HG02885 (cell line): Measurements from ENCODE around the gene APOC4.
"Not testable (repeated sequence)": the region's sequence is repeated elsewhere in the genome, so short reads cannot be mapped to it uniquely, and the experiment has no call there.

Experiments used
- ATAC-seq: cut with Tn5 transposase; IDR thresholded peaks from one replicate; pipeline ENCODE4 v1.9.1; 2021; ENCODE audit warnings: mild to moderate bottlenecking; ENCODE audit not compliant: unreplicated experiment, poor library complexity

Gene APOC4

DNA sequence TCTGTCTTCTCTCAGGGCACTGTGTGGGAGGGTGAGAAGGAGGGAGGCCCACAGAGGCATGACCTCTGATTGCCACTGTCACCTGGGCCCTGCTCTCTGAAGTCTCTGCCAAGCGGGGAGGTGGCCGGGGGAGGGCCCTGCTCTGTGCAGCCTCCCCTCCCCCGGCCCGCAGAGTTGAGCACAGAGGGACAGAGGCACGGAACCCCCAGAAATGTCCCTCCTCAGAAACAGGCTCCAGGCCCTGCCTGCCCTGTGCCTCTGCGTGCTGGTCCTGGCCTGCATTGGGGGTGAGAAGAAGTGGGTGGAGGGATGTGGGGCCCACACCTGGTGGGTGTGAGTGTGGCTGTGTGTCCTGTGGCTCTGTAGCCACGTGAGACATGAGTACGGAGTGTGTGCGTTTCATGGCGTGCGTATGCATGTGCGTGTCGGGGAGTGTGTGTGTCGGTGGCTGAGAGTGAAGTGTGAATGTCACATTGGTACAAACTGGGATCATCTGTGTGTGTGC, at the start of gene APOC4:
TSS of gene APOC4 (plus strand) at position 171 of the 505 bp plus-strand sequence. CDS start at position 212, 41 bp downstream.
- no peak for ATAC-seq

- ATAC-seq, result no peak
Measured at GRCh38 chr19:44892932-44893331, 49.1 kb upstream of the APOC4 start.

- ATAC-seq, result no peak
Measured at GRCh38 chr19:44893332-44894051, 48.5 kb upstream of the APOC4 start.

DNA sequence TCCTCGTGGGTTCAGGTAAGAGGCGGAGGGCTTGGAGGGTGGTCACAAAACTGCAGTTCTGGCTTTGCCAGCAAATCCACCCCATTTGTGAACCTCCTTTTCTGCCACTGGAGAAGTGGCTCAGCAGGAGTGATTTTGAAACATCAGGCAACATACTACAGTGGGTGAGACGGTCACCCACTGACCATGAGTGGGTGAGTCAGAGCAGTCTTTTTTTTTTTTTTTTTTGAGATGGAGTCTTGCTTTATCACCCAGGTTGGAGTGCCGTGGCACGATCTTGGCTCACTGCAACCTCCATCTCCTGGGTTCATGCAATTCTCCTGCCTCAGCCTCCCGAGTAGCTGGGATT, 48.0 kb upstream of the APOC4 start:
- ATAC-seq, result no peak

- ATAC-seq, result no peak
Measured at GRCh38 chr19:44894946-44895345, 47.1 kb upstream of the APOC4 start.

GRCh38 chr19:44897835-44898234, 44.2 kb upstream of the APOC4 start:
- ATAC-seq, result no peak

GRCh38 chr19:44900328-44901244, 41.5 kb upstream of the APOC4 start:
- ATAC-seq, result no peak

- ATAC-seq, result no peak
Measured at GRCh38 chr19:44903216-44903601, 38.8 kb upstream of the APOC4 start.

DNA sequence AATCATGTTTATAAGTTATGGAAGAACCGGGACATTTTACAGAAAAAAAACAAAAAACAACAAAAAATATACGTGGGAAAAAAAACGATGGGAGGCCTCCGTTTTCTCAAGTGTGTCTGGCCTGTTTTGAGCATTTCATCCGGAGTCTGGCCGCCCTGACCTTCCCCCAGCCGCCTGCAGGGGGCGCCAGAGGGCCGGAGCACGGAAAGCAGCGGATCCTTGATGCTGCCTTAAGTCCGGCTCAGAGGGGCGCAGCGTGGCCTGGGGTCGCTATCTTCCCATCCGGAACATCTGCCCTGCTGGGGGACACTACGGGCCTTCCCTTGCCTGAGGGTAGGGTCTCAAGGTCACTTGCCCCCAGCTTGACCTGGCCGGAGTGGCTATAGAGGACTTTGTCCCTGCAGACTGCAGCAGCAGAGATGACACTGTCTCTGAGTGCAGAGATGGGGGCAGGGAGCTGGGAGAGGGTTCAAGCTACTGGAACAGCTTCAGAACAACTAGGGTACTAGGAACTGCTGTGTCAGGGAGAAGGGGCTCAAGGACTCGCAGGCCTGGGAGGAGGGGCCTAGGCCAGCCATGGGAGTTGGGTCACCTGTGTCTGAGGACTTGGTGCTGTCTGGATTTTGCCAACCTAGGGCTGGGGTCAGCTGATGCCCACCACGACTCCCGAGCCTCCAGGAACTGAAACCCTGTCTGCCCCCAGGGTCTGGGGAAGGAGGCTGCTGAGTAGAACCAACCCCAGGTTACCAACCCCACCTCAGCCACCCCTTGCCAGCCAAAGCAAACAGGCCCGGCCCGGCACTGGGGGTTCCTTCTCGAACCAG, 38.2 kb upstream of the APOC4 start:
- no peak for ATAC-seq

DNA sequence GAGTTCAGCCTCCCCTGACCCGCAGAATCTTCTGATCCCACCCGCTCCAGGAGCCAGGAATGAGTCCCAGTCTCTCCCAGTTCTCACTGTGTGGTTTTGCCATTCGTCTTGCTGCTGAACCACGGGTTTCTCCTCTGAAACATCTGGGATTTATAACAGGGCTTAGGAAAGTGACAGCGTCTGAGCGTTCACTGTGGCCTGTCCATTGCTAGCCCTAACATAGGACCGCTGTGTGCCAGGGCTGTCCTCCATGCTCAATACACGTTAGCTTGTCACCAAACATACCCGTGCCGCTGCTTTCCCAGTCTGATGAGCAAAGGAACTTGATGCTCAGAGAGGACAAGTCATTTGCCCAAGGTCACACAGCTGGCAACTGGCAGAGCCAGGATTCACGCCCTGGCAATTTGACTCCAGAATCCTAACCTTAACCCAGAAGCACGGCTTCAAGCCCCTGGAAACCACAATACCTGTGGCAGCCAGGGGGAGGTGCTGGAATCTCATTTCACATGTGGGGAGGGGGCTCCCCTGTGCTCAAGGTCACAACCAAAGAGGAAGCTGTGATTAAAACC, 37.5 kb upstream of the APOC4 start:
- ATAC-seq, result no peak

DNA sequence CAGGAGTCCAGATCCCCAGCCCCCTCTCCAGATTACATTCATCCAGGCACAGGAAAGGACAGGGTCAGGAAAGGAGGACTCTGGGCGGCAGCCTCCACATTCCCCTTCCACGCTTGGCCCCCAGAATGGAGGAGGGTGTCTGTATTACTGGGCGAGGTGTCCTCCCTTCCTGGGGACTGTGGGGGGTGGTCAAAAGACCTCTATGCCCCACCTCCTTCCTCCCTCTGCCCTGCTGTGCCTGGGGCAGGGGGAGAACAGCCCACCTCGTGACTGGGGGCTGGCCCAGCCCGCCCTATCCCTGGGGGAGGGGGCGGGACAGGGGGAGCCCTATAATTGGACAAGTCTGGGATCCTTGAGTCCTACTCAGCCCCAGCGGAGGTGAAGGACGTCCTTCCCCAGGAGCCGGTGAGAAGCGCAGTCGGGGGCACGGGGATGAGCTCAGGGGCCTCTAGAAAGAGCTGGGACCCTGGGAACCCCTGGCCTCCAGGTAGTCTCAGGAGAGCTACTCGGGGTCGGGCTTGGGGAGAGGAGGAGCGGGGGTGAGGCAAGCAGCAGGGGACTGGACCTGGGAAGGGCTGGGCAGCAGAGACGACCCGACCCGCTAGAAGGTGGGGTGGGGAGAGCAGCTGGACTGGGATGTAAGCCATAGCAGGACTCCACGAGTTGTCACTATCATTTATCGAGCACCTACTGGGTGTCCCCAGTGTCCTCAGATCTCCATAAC, 36.4 kb upstream of the APOC4 start, which contains the start of gene APOE:
TSS of gene APOE (plus strand) at position 360 of the 724 bp plus-strand sequence. CDS start 829 bp downstream, outside the sequence.
- no peak for ATAC-seq

GRCh38 chr19:44907613-44908012, 34.4 kb upstream of the APOC4 start:
- ATAC-seq, result no peak

DNA sequence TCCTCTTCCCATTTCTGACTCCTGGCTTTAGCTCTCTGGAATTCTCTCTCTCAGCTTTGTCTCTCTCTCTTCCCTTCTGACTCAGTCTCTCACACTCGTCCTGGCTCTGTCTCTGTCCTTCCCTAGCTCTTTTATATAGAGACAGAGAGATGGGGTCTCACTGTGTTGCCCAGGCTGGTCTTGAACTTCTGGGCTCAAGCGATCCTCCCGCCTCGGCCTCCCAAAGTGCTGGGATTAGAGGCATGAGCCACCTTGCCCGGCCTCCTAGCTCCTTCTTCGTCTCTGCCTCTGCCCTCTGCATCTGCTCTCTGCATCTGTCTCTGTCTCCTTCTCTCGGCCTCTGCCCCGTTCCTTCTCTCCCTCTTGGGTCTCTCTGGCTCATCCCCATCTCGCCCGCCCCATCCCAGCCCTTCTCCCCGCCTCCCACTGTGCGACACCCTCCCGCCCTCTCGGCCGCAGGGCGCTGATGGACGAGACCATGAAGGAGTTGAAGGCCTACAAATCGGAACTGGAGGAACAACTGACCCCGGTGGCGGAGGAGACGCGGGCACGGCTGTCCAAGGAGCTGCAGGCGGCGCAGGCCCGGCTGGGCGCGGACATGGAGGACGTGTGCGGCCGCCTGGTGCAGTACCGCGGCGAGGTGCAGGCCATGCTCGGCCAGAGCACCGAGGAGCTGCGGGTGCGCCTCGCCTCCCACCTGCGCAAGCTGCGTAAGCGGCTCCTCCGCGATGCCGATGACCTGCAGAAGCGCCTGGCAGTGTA, 33.8 kb upstream of the APOC4 start:
- no peak for ATAC-seq

DNA sequence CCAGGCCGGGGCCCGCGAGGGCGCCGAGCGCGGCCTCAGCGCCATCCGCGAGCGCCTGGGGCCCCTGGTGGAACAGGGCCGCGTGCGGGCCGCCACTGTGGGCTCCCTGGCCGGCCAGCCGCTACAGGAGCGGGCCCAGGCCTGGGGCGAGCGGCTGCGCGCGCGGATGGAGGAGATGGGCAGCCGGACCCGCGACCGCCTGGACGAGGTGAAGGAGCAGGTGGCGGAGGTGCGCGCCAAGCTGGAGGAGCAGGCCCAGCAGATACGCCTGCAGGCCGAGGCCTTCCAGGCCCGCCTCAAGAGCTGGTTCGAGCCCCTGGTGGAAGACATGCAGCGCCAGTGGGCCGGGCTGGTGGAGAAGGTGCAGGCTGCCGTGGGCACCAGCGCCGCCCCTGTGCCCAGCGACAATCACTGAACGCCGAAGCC, 33.2 kb upstream of the APOC4 start:
- no peak for ATAC-seq

DNA sequence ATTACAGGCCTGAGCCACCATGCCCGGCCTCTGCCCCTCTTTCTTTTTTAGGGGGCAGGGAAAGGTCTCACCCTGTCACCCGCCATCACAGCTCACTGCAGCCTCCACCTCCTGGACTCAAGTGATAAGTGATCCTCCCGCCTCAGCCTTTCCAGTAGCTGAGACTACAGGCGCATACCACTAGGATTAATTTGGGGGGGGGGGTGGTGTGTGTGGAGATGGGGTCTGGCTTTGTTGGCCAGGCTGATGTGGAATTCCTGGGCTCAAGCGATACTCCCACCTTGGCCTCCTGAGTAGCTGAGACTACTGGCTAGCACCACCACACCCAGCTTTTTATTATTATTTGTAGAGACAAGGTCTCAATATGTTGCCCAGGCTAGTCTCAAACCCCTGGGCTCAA, 32.3 kb upstream of the APOC4 start:
- ATAC-seq, result no peak

- not testable (repeated sequence) for ATAC-seq
Measured at GRCh38 chr19:44911896-44912295, 30.1 kb upstream of the APOC4 start.

GRCh38 chr19:44912854-44913253, 29.2 kb upstream of the APOC4 start:
- no peak for ATAC-seq

DNA sequence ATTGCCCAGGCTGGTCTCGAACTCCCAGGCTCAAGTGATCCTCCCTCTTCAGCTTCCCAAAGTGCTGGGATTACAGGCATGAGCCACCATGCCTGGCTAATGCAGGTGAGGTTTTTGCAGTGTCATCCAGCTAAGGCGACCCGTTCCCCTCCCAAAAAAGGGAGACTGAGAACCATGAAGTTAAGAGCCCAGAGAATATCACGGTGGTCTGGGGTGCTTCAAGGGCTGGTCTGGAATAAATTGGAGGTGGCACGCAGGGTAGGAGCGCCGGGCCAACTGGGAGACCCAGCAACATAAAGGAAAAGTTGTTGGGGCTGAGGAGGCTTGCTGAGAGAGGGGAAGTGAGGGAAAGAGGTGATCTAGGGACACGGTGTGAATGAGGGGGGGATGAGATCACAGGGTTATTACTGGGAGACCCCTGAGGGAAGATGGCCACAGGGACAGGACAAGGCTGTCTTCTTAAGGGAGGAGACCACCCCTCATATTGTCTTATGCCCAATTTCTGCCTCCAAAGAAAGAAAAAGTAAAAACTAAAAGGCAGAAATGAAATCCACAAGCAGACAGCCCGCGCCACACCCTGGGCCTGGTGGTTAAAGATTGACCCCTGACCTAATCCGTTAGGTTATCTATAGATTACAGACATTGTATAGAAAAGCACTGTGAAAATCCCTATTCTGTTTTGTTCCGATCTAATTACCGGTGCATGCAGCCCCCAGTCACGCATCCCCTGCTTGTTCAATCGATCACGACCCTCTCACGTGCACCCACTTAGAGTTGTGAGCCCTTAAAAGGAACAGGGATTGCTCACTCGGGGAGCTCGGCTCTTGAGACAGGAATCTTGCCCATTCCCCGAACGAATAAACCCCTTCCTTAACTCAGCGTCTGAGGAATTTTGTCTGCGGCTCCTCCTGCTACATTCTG, 28.3 kb upstream of the APOC4 start:
- not testable (repeated sequence) for ATAC-seq
